NCI-H510A treated with DMSO at 0.1 percent for 48 hours (cell line): ENCODE results near the gene COQ9.
A peak's percentile ranks its signal among the peaks of the same experiment; 100 is the strongest.
"Not testable (repeated sequence)": the region's sequence is repeated elsewhere in the genome, so short reads cannot be mapped to it uniquely, and the experiment has no call there.

Experiments
- DNase-seq: peaks from one replicate; lab custom pipeline; 2025; lab: John Stamatoyannopoulos, UW

Gene COQ9, protein sequence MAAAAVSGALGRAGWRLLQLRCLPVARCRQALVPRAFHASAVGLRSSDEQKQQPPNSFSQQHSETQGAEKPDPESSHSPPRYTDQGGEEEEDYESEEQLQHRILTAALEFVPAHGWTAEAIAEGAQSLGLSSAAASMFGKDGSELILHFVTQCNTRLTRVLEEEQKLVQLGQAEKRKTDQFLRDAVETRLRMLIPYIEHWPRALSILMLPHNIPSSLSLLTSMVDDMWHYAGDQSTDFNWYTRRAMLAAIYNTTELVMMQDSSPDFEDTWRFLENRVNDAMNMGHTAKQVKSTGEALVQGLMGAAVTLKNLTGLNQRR

GRCh38 chr16:57447186-57447962, at the start of gene COQ9, which contains the start of gene CIAPIN1:
COQ9 (plus strand) TSS chr16:57447479; CDS start chr16:57447506, 27 bp downstream.
CIAPIN1 (minus strand) TSS chr16:57447385; CDS start chr16:57440928, 6,457 bp downstream.
- DNase-seq, result peak; percentile 79

GRCh38 chr16:57397493-57397892, 49.8 kb upstream of the COQ9 start:
- DNase-seq, result not testable (repeated sequence)

- no peak for DNase-seq
These were observed 45.2 kb upstream of the COQ9 start for GRCh38 chr16:57401943-57402640.

DNA sequence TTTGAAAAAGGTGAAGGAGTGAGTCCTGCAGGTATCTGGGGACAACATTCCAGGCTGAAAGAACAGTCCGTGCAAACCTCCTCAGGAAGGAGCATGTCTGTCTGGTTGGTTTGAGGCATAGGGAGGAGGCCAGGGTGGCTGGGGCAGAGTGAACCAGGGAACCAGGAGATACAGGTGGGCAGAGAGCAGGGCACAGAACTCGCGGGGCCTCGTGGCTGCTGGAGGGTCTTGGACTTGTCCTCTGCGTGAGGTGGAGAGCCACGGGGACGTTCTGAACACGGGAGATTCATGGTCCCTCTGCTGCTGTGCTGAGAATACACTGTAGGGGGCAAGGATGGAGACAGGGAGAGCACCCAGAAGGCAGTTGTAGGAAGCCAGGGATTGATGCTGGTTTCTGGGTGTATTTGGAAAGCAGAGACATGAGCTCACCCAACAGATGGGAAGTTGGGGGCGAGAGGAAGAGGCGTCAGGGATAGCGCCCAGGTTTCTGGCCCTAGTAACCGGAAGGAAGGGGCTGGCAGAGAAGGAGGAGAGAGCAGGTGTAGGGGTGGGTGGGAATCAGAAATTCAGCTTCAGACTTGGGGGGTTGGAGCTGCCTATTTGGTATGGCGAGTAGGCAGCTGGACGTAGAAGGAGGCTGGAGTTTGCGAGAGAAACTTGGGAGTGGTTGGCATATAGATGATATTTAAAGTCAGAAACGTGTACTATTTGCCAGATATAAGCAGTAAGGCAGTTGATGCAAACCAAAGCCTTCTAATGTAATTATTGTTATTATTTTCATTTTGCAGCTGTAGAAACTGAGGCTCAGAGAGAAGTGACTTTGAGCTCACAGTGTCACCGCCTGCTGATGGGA, 43.1 kb upstream of the COQ9 start, which contains the start of gene CCL17:
CCL17 (plus strand) TSS at position 803 of the 853 bp plus-strand sequence. CDS start 9,166 bp downstream, outside the sequence.
- no peak for DNase-seq

GRCh38 chr16:57405097-57405496, 42.2 kb upstream of the COQ9 start:
- DNase-seq, result no peak

DNA sequence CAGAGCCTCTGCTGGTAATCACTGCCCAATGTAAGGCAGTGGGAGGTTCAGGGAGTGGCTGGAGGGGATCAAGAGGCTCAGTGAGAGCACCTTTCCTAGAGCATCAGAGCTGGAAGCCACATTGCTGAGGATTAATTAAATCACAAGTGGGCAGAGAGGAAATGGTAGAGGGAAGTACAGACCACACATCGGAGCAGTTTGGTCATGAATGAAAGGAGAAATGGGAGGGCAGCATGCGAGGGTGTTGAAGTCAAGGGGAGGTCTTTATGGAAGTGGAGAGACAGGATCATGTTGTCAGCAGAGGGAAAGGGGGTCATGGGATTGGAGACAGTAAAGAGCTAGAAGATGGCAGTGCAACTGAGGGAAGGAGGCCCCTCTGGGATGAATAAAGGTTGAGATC, 40.4 kb upstream of the COQ9 start:
- no peak for DNase-seq

GRCh38 chr16:57407521-57408353, 39.5 kb upstream of the COQ9 start:
- DNase-seq, result no peak

DNA sequence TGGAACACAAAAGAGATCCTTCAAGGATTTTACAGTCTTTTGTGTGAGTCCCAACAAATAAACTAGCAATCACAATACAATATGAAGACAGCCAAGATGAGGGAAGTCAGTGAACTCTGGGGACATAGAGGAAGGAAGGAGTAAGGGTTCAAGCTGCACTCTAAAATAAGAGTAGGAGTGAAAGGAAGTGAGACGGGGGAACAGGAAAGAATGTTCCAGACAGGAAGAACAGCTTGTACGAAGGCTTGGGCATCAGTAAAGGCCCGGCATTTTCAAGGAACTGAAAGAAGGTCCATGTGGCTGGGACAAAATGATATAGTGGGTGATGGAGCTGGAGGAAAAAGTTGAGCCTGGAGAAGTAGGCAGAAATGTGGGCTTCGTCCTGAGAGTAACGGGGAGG, 38.2 kb upstream of the COQ9 start:
- DNase-seq, result no peak

- DNase-seq, result peak; percentile 84
These were observed 37.2 kb upstream of the COQ9 start for GRCh38 chr16:57409870-57410587.

DNA sequence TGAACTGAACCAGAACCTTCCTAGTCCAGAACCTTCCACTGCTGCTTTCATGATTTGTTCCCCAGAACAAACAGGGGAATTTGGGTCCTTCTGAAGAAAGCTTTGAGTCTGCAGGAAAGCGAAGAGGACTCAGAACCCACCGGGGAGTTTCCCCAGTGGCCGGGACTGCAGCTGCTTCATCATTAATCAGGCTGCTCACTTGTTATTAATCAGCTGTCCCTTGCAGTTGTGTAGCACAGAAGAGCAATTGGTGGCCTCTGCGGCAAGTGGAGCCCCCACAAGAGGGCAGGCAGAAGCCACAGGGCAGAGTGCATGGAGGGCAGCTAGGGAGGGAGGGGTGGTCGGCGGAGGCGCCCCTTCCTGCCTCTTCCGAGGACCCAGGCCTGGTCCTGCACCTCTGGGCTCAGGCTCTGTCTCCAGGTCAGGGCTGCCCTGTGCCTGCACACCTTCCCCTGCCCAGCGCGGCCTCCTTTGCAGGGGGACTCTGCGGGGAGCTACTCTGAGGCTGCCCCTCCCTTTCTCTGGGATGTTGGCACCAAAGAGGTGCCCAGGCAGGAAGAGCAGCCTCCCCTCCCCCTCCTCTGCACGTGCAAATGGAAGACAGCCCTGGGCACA, 35.8 kb upstream of the COQ9 start:
- DNase-seq, result no peak

GRCh38 chr16:57412584-57412983, 34.7 kb upstream of the COQ9 start:
- no peak for DNase-seq

GRCh38 chr16:57413301-57413730, 34.0 kb upstream of the COQ9 start:
- no peak for DNase-seq

- no peak for DNase-seq
These were observed 33.5 kb upstream of the COQ9 start for GRCh38 chr16:57413733-57414132.

DNA sequence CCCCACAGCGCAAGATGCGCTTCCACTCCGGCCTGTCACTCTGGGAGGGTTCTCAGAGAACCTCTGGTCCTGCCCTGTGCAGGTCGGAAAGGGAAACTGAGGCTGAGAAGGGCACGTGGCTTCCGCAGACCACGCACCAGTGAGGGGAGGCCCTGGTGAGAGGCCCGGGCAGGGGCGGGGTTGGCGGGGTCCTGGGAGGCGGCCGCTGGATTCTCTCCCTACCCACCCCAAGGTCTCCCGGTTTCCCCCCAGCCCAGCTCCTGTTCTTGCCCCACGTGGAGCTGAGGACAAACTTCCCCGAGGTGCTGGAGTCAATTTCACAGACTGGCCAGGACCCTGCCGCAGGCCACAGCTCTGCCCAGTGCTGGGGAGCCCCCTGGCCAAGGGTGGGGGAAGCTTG, 31.2 kb upstream of the COQ9 start:
- DNase-seq, result no peak

DNA sequence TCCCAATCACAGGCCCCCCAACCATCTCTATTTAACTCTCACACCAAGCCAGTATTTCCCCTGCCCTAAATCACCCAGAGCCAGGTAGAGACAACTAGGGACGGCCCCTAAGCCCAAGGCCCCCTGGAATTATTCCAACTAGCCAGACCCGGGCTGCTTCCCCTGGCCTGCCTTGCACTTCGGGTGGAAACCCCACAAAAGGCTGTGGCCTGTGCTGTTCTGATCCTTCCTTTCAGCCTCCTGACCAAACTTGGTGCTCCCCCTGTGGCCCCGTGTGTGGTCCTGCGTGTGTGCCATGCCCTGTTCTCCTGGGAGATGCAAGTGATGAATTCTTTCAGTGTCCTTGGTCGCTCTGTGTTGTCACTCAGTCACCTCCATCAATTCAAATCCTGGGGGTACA, 27.8 kb upstream of the COQ9 start:
- no peak for DNase-seq

GRCh38 chr16:57422026-57422944, 25.0 kb upstream of the COQ9 start:
- peak; percentile 58 for DNase-seq

- no peak for DNase-seq
These were observed 24.1 kb upstream of the COQ9 start for GRCh38 chr16:57423152-57423551.

DNA sequence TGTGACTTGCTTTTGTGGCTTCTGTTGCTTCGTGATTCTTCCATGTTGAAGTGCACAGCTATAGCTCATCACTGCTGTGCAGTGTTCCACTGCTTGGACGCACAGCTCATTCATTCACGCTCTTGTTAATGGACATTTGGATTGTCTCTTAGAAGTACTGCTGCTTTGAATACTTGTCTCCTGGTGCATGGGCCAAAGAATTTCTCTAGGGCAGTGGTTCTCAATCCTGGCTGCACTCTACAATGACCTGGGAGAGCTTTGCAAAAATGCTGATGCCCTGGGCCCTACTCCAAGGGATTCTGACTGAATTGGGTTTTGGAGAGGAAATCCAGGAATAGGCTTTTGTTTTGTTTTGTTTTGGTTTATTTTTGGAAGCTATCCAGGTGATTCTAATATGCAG, 22.7 kb upstream of the COQ9 start:
- no peak for DNase-seq
